Suppressor macrophage treated with lipopolysaccharide for 1 hour (primary cell): ENCODE data around the gene MTFR1L.

Source experiments
- DNase-seq, 3 donors: peaks; one replicate each; pipeline ENCODE4 v3.0.0-alpha.2; 2020 to 2022

Gene MTFR1L

GRCh38 chr1:25819491-25820246 lies at the start of gene MTFR1L:
TSS of gene MTFR1L (plus strand) at chr1:25819954. CDS start at chr1:25823105, 3,151 bp downstream.
- peak; percentile 70 to 89 (median 78) for DNase-seq

- DNase-seq: no peak
Measured at GRCh38 chr1:25770541-25771220, 49.1 kb upstream of the MTFR1L start.

- peak in 1 of 3 donors; percentile 4 for DNase-seq
Measured at GRCh38 chr1:25771221-25772114, 48.3 kb upstream of the MTFR1L start.

- DNase-seq: no peak
Measured at GRCh38 chr1:25772164-25772563, 47.6 kb upstream of the MTFR1L start.

- DNase-seq: no peak
Measured at GRCh38 chr1:25772692-25773245, 47.0 kb upstream of the MTFR1L start.

GRCh38 chr1:25773441-25774125 lies 46.2 kb upstream of the MTFR1L start:
- no peak for DNase-seq

GRCh38 chr1:25774206-25774803 lies 45.4 kb upstream of the MTFR1L start:
- DNase-seq: no peak

GRCh38 chr1:25774921-25775771 lies 44.6 kb upstream of the MTFR1L start:
- no peak for DNase-seq

- no peak for DNase-seq
Measured at GRCh38 chr1:25779388-25779787, 40.4 kb upstream of the MTFR1L start.

GRCh38 chr1:25779894-25780293 lies 39.9 kb upstream of the MTFR1L start:
- DNase-seq: no peak

GRCh38 chr1:25780318-25781129 lies 39.2 kb upstream of the MTFR1L start:
- no peak for DNase-seq

- DNase-seq: no peak
Measured at GRCh38 chr1:25781130-25781433, 38.7 kb upstream of the MTFR1L start.

GRCh38 chr1:25782608-25783201 lies 37.0 kb upstream of the MTFR1L start:
- DNase-seq: no peak

GRCh38 chr1:25784575-25785051 lies 35.1 kb upstream of the MTFR1L start:
- DNase-seq: no peak

GRCh38 chr1:25785333-25786067 lies 34.3 kb upstream of the MTFR1L start:
- DNase-seq: no peak

GRCh38 chr1:25786887-25787759 lies 32.6 kb upstream of the MTFR1L start:
- no peak for DNase-seq

GRCh38 chr1:25787760-25788166 lies 32.0 kb upstream of the MTFR1L start:
- no peak for DNase-seq

- DNase-seq: no peak
Measured at GRCh38 chr1:25790472-25790871, 29.3 kb upstream of the MTFR1L start.
